ENCODE results near the gene ZNF366.

GRCh38 chr5:72447751-72448150 is 59.5 kb downstream of the ZNF366 start:
- no peak for TF ChIP-seq EZH2 (IDR thresholded peaks at IDR 0.05; ENCODE audit: low read length)
- TF ChIP-seq, protein P1, sequence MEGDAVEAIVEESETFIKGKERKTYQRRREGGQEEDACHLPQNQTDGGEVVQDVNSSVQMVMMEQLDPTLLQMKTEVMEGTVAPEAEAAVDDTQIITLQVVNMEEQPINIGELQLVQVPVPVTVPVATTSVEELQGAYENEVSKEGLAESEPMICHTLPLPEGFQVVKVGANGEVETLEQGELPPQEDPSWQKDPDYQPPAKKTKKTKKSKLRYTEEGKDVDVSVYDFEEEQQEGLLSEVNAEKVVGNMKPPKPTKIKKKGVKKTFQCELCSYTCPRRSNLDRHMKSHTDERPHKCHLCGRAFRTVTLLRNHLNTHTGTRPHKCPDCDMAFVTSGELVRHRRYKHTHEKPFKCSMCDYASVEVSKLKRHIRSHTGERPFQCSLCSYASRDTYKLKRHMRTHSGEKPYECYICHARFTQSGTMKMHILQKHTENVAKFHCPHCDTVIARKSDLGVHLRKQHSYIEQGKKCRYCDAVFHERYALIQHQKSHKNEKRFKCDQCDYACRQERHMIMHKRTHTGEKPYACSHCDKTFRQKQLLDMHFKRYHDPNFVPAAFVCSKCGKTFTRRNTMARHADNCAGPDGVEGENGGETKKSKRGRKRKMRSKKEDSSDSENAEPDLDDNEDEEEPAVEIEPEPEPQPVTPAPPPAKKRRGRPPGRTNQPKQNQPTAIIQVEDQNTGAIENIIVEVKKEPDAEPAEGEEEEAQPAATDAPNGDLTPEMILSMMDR (optimal IDR thresholded peaks at IDR 0.05 in 1 of 3, IDR thresholded peaks at IDR 0.05 in 1 of 3, conservative IDR thresholded peaks at IDR 0.05 in 1 of 3; ENCODE audit: extremely low read depth in 1 of 3, insufficient read depth in 2 of 3, low read length in 3 of 3) = no peak

Data from keratinocyte (primary cell).